NCI-H1105 (cell line): ENCODE data around the gene FNBP1.

ENCODE experiments used
- DNase-seq: peaks from one replicate; lab custom pipeline; 2025; lab: John Stamatoyannopoulos, UW

The FNBP1 gene

DNA sequence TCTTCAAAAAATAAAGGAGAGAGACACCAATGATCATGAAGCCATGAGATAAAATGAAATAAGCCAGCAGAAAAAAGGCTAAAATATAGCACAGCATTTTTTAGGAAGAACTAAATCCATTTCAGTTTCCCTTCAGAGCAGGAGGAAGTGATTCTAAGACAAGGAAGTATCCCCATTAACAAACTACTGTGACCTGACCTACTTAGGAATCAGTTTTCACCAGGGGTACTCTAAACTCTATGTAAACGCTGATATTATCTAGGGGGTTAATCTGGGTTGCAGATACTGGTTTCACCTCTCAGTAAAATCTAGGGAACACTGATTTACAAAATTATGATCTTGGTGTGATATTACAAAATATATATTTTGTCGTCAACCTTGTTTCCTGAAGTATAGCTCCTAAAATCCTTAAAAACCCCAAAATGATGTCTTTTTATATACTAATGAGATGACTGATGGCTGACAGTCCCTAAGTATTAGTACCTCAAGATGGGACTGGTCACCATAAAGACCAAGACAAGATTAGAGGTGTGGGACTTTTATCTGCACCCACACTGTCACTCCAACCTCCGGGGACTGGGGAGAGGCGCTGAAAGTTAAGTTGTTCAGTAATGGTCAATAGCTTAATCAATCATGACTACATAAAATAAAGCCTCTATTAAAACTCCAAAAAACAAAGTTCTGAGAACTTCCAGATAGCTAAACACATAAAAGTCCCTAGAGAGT, 2.9 kb upstream of the FNBP1 start:
- no peak for DNase-seq

GRCh38 chr9:130043654-130044623, 950 bp upstream of the FNBP1 start:
- DNase-seq: no peak

- no peak for DNase-seq
These were observed 544 bp downstream of the FNBP1 start for GRCh38 chr9:130042406-130042884.

DNA sequence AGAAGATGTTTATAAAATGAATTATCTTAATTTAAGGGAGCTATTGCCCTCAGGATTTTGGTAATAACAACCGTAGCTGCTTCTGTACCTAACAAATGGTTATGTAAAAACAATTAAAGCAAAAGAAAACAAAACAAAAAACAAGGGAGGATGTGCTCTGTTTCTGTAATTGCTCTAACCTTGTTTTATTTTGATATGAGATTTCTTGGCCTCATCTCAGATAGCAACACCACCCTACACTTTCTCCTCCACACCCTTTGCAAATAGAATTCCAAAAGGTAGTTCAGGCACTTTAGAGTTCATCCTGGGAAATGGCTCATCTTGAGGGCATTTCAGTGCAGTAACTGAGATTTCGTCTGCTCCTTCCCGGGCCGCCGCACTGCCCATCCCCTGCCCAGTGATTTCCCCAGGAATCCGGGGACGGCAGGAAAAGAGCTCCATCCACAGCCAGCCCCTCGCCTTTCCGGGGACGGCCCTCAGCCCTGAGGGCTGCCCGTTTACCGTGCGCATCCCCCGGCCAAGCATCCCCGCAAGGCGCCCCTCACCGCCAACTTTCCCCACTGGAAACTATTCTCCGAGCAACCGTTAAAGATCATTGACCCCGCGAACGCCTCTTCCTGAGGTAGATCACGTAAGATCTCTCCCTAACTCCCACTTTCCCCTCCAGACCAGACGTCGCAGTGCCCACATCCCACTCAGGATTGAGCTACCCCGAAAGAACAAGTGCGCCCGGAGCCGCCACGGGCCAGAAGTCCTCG, 1.2 kb downstream of the FNBP1 start:
- DNase-seq: no peak

- DNase-seq: no peak
These were observed 1.9 kb downstream of the FNBP1 start for GRCh38 chr9:130040984-130041647.

DNA sequence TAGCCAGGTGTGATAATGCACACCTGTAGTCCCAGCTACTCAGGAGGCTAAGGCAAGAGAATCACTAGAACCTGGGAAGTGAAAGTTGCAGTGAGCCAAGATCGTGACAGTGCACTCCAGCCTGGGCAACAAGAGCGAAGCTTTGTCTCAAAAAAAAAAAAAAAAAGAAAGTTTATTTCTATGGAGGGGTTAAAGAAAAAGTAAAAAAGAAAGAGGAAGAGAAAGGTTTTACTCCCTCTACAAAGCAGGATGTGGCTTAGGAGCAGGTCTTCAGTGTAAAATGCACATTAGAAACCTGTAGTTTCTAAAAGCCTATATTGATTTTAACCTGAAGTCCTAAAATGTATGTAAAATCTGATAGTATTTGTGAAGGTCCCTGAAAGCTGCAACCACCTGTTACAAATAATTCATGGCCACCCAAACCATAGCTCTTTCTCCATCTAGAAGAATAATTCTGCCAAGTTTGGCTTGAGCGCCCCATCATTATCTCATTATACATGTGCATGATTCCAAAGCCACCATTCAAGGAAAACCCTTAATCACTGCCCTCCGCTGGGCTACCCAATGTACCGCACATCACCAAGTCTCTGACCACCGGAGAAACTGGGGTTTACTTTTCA, 3.4 kb downstream of the FNBP1 start:
- no peak for DNase-seq

GRCh38 chr9:130036099-130036498, 6.9 kb downstream of the FNBP1 start:
- DNase-seq: no peak

DNA sequence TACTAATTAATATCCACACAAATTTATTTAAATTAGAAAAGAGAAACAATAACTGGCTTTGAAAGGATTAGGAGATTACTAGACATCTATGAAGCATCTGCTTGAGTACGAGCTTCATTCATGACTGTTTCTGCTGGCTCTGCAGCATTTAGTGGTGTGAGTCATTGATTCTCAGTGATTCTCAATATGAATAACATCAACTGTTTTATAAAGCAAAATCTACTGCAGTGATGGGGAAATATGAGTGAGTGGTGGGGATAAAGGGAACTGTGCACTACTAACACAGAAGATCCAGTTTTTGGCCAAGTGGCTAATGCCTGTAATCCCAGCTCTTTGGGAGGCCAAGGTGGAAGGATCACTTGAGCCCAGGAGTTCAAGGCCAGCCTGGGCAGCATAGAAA, 8.4 kb downstream of the FNBP1 start:
- DNase-seq: no peak

DNA sequence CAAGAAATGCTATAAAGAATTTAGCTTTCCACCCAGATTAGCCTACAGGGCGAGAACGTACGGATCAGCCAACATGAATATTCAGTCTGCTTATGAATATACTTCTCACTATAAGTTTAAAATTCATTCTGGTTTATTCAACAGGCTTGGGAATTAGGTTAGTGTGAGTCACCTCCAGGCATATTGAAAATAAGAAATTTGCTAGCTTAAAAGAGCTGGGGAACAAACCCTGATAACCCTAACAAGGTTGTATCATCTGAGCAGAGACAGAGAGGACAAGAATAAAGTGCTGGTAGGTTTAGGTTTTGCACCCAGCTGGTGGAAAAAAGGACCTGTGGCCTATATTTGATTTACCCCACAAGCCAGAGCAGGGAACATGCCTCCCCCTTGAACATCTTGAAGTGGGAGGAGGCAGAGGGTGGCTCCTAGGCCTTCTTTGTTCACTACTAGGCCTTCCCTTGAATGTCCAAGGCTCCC, 12.3 kb downstream of the FNBP1 start:
- no peak for DNase-seq

GRCh38 chr9:130029223-130029973, 13.6 kb downstream of the FNBP1 start:
- DNase-seq: no peak

- no peak for DNase-seq
These were observed 14.3 kb downstream of the FNBP1 start for GRCh38 chr9:130028493-130029222.

- no peak for DNase-seq
These were observed 15.2 kb downstream of the FNBP1 start for GRCh38 chr9:130027533-130028365.

GRCh38 chr9:130026583-130027340, 16.2 kb downstream of the FNBP1 start:
- no peak for DNase-seq

DNA sequence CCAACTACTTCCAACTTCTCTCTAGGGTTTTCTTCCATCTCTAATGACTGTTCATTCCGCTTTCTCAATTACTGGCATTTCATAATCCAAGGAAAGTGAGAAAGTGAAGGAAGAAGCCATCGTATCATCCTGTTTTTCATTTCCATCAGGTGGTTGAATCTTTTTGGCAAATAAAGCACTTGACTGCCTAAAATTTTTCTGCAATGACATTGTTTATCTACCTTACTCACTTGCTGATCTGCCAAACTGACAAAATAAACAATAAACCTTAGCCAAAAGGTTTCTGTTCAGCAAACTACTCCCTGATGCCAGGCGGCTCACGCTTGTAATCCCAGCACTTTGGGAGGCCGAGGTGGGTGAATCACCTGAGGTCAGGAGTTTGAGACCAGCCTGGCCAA, 18.4 kb downstream of the FNBP1 start:
- DNase-seq: no peak

DNA sequence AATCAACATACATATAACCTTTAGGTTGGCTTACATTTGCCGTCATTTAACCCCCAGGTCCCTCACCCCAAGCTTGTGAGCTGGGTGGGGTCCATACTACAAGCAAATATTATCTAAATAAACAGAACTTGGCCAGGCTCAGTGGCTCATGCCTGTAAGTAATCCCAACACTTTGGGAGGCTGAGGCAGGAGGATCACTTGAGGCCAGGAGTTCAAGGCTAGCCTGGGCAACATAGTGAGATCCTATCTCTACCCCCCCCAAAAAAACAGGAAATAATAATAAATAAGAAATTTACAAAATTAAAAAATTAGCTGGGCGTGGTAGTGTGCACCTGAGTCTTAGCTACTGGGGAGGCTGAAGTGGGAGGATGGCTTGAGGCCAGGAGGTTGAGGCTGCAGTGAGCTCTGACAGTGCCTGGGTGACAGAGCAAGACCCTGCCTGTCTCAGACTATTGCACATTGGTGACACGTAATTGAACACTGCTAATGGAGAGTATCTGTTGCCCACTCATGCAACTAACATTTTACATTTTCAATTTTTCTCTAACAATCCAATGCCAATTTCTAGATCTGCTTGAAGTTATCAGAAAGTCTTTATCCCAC, 18.9 kb downstream of the FNBP1 start:
- DNase-seq: no peak

GRCh38 chr9:130023144-130023787, 19.7 kb downstream of the FNBP1 start:
- no peak for DNase-seq

DNA sequence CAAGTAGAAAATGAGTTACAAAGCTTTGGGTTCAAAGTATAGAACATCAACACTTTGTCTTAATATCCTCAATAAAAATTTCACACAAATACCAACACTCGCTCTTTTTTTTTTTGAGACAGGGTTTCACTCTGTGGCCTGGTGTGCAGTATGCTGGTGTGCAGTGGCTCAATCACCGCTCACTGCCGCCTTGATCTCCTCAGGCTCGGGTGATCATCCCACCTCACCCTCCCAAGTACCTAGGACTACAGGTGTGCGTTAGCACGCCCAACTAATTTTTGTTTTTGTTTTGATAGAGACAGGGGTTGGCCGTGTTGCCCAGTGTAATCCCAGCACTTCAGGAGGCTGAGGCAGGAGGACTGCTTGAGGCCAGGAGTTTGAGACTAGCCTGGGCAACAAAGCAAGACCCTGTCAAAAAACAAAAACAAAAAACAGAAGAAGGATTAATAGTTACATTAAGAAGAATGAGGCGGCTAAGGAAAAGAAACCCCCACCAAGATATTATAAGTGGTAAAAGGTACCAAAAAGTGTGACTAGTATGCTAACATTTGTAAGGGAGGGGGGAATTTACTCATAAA, 20.3 kb downstream of the FNBP1 start:
- no peak for DNase-seq
